HepG2 (cell line): ENCODE results near the gene YIF1A. TPM values are rescaled to one million over a fixed set of nuclear protein-coding genes. Genes with fewer than 3 reads are reported as not detected.

ENCODE experiments used
- ATAC-seq: fragments of 200-7000 bp; cut with Tn5 transposase; 3 replicates; pipeline ENCODE4 v1.9.1; 2020; ENCODE audit warnings: mild to moderate bottlenecking, moderate library complexity
- BruUV-seq: library from RNA; stranded (reverse); fragments of 400-500 nt; replicated peaks from 2 replicates; lab custom pipeline; 2021; lab: Mats Ljungman, UMichigan
- CTCF ChIA-PET: fragments of 300-600 bp; formaldehyde crosslinking; extraction: SDS; loops from one replicate; lab custom pipeline; 2021; ENCODE audit warnings: low total read pairs, inconsistent platforms, low intra/inter-chr PET ratio; lab: Yijun Ruan, JAX
- POLR2A ChIA-PET: fragments of 350-600 bp; sonication (Branson Sonifier 250); formaldehyde crosslinking; loops from one replicate; lab custom pipeline; 2020; ENCODE audit warnings: antibody characterized with exemption, inconsistent platforms; lab: Yijun Ruan, JAX
- DNase-seq: peaks from one replicate; pipeline ENCODE4 v3.0.0-alpha.2; 2015; ENCODE audit warnings: low spot score
- FAIRE-seq: peaks from 3 replicates; lab custom pipeline; 2011; peaks lifted over from hg19 to GRCh38; lab: Jason Lieb, UNC
- H2AFZ ChIP-seq: one replicate; pipeline ENCODE4 v1.6.1; 2011; ENCODE audit warnings: low read length, inconsistent platforms
- H3K27ac ChIP-seq: fragments of 300-600 bp; 3 replicates; pipeline ENCODE4 v1.8.0; 2011; ENCODE audit warnings: mixed run types, mild to moderate bottlenecking, mixed read lengths, low read length, inconsistent platforms; ENCODE audit not compliant: insufficient read depth; ENCODE audit errors: extremely low read length
- H3K27me3 ChIP-seq, 2 experiments: fragments of 200-600 bp in 1 of 2; 2 replicates in 1 of 2; 3 replicates in 1 of 2; pipeline versions ENCODE4 v1.6.0 to v1.8.0; 2011; ENCODE audit warnings: low read length in 2 of 2, mild to moderate bottlenecking in 2 of 2, moderate library complexity in 2 of 2, inconsistent platforms in 1 of 2; ENCODE audit not compliant: insufficient read depth in 2 of 2, control insufficient read depth in 1 of 2
- H3K36me3 ChIP-seq, 2 experiments: fragments of 200-600 bp in 1 of 2; replicated peaks in 1 of 2; 2 replicates in 1 of 2; 3 replicates in 1 of 2; pipeline versions ENCODE4 v1.5.1 to v1.8.0; 2011; ENCODE audit warnings: low read length in 2 of 2, inconsistent platforms in 1 of 2; ENCODE audit not compliant: insufficient read depth in 2 of 2, control insufficient read depth in 1 of 2
- H3K4me1 ChIP-seq: 2 replicates; pipeline ENCODE4 v1.5.1; 2012; ENCODE audit warnings: low read length, inconsistent platforms; ENCODE audit not compliant: insufficient read depth
- H3K4me2 ChIP-seq: 2 replicates; pipeline ENCODE4 v1.6.0; 2011; ENCODE audit warnings: low read depth, low read length, inconsistent platforms
- H3K4me3 ChIP-seq, 3 experiments: fragments of 200-600 bp in 1 of 3; sonication (generic), shearing (Covaris generic) in 1 of 3; replicated peaks in 1 of 3; 2 replicates each; pipeline ENCODE4 v1.5.1; 2011 to 2016; ENCODE audit warnings: low read length in 3 of 3, inconsistent platforms in 2 of 3, low read depth in 2 of 3, mild to moderate bottlenecking in 2 of 3, control low read depth in 1 of 3, mixed read lengths in 1 of 3; ENCODE audit not compliant: insufficient read depth in 1 of 3
- H3K79me2 ChIP-seq: one replicate; pipeline ENCODE4 v1.6.1; 2011; ENCODE audit warnings: low read length, inconsistent platforms; ENCODE audit not compliant: insufficient read depth
- H3K9ac ChIP-seq: 2 replicates; pipeline ENCODE4 v1.6.0; 2011; ENCODE audit warnings: mild to moderate bottlenecking, low read depth, low read length, inconsistent platforms; ENCODE audit not compliant: insufficient read depth
- H3K9me3 ChIP-seq: 2 replicates; pipeline ENCODE4 v1.5.1; 2012; ENCODE audit warnings: mild to moderate bottlenecking, low read length
- H4K20me1 ChIP-seq: 2 replicates; pipeline ENCODE4 v1.6.0; 2011; ENCODE audit warnings: inconsistent platforms, mild to moderate bottlenecking, low read length, moderate library complexity; ENCODE audit not compliant: insufficient read depth
- NR2F1 ChIP-seq, 2 experiments: fragments of 450-650 bp in 1 of 2; formaldehyde crosslinking in 1 of 2; IDR thresholded peaks; 2 replicates each; pipeline versions ENCODE4 v1.5.0 to v1.6.1; 2016 to 2020; ENCODE audit warnings: mild to moderate bottlenecking in 1 of 2, missing compliant biosample characterization in 1 of 2, missing genetic modification reagents in 1 of 2, moderate library complexity in 1 of 2
- RBFOX2 ChIP-seq: fragments of 200-400 bp; formaldehyde crosslinking; IDR thresholded peaks from 2 replicates; pipeline ENCODE4 v1.6.1; 2017; ENCODE audit warnings: low read depth, mild to moderate bottlenecking, low read length
- ZFP91 ChIP-seq: sonication (generic); formaldehyde crosslinking; IDR thresholded peaks from 2 replicates; pipeline ENCODE4 v1.9.0; 2022; ENCODE audit warnings: missing genetic modification reagents, mild to moderate bottlenecking, borderline replicate concordance
- ZNF629 ChIP-seq: sonication (generic); formaldehyde crosslinking; conservative IDR thresholded peaks from 2 replicates; pipeline ENCODE4 v1.5.0; 2020; ENCODE audit warnings: missing genetic modification reagents
- WGBS: methylation state at CpG from one replicate; pipeline ENCODE4 v1.1.6; 2017; ENCODE audit warnings: low lambda C conversion rate; 5-methylcytosine and 5-hydroxymethylcytosine counted together
- in situ Hi-C: cut with HindIII; loops from 2 replicates; pipeline ENCODE4 v1.10.0; 2017; ENCODE audit warnings: low pct_unique_long_range_greater_than_20kb; ENCODE audit not compliant: extremely low pct_ligation_motif_present
- intact Hi-C: fragments of 100-400 bp; cut with micrococcal nuclease; formaldehyde crosslinking; loops from one replicate; pipeline ENCODE4 v1.10.0; 2022; ENCODE audit not compliant: unreplicated experiment
- polyA plus RNA-seq, 8 experiments: library from polyadenylated mRNA; depleted of rRNA in 3 of 8; stranded (reverse) in 7 of 8; unstranded in 1 of 8; fragments of >200 nt; fragmentation: Illumina TruSeq in 4 of 8; extraction: Trizol in 4 of 8; gene quantifications; 2 replicates each; pipeline versions ENCODE4 v1.2.1 to v1.2.3, GENCODE V29; 2011 to 2016; ENCODE audit warnings: low read depth in 4 of 8, missing spikeins in 1 of 8, mixed read lengths in 1 of 8; ENCODE audit not compliant: insufficient read depth in 1 of 8
- total RNA-seq, 5 experiments: library from RNA; depleted of rRNA; stranded (reverse); fragments of >200 nt; fragmentation: Illumina TruSeq; extraction: Trizol; gene quantifications; 2 replicates each; pipeline ENCODE4 v1.2.3, GENCODE V29; 2016; ENCODE audit warnings: low read depth in 1 of 5

Gene YIF1A
- total and polyA plus RNA-seq, 2 of the 13 experiments (the other 11 are each of a cell fraction or from before 2014, with no cell fraction given), result 133 to 145 TPM

GRCh38 chr11:66331542-66332370 lies 42.8 kb upstream of the YIF1A start:
- WGBS, result 98% methylated on average over 8 of the region's 12 CpGs
- no peaks in the 10 kb centered on the region for H4K20me1 ChIP-seq
- no peaks in the 10 kb centered on the region for H3K79me2 ChIP-seq
- DNase-seq, result no peak
- CTCF ChIA-PET, result interaction anchor here (1.0 kb wide), 1 partner anchor 20 kb away, joined by 3 read pairs; no protein-coding TSS in a partner anchor
- in situ Hi-C loops, result no loop called here
- no peak overlapping the region for H3K4me3 ChIP-seq
- no peak overlapping the region for H3K4me2 ChIP-seq
- FAIRE-seq, result no peak
- H3K36me3 ChIP-seq, result no peaks in the 10 kb centered on the region
- no peak for TF ChIP-seq ZFP91
- TF ChIP-seq ZNF629, result peak; percentile 54; the same call in 1 of the 2 replicates
- TF ChIP-seq, all 625 proteins: peak for 1
- Histone ChIP-seq H3K9ac (no peak overlapping the region), H2AFZ (no peak overlapping the region), H3K27me3 (no peaks in the 10 kb centered on the region), H3K27ac (no peak overlapping the region), H3K9me3 (no peaks in the 10 kb centered on the region), H3K4me1 (peaks cover 49% of the 10 kb centered on the region)
- BruUV-seq, result no TSS peak
- intact Hi-C loops, result no loop called here
- no peak for ATAC-seq
- POLR2A ChIA-PET, result interaction anchor here (4.0 kb wide), 1 partner anchor 19 kb away, joined by 35 read pairs; no protein-coding TSS in a partner anchor

- H3K9me3 ChIP-seq, result no peaks in the 10 kb centered on the region
- H3K27ac ChIP-seq, result no peak overlapping the region
- ATAC-seq, result no peak
- ChIA-PET POLR2A (interaction anchor here (4.0 kb wide), 1 partner anchor 18 kb away, joined by 35 read pairs; no protein-coding TSS in a partner anchor), CTCF (interaction anchor here (1.0 kb wide), 1 partner anchor 19 kb away, joined by 3 read pairs; no protein-coding TSS in a partner anchor)
- no peak for DNase-seq
- no peak overlapping the region for H3K9ac ChIP-seq
- H3K4me3 ChIP-seq, result no peak overlapping the region
- peaks cover 54% of the 10 kb centered on the region for H3K4me1 ChIP-seq
- intact Hi-C loops (no loop called here), in situ Hi-C loops (no loop called here)
- no peaks in the 10 kb centered on the region for H3K36me3 ChIP-seq
- TF ChIP-seq RBFOX2 (0 out of 2 replicates have a peak, but pooled peaks have one; percentile 22), NR2F1 (CRISPR knock-in tag; IDR thresholded peaks at IDR 0.05) (no peak)
- 71% methylated on average over 7 of the region's 10 CpGs for WGBS
- no peaks in the 10 kb centered on the region for H3K79me2 ChIP-seq
- BruUV-seq, result no TSS peak
- peaks cover 0 to 1% of the 10 kb centered on the region in 2 experiments; a peak in 1 of 5 replicates for H3K27me3 ChIP-seq
- H3K4me2 ChIP-seq, result no peak overlapping the region
- H2AFZ ChIP-seq, result no peak overlapping the region
- H4K20me1 ChIP-seq, result no peaks in the 10 kb centered on the region
- FAIRE-seq, result no peak
Measured at GRCh38 chr11:66330931-66331330, 42.0 kb upstream of the YIF1A start.
